Sciatic nerve (tissue), 2 donors: Measurements from ENCODE around the gene SRSF4. TPM values are rescaled to one million over a fixed set of nuclear protein-coding genes. Genes with fewer than 3 reads are reported as not detected.
"Not testable (repeated sequence)": the region's sequence is repeated elsewhere in the genome, so short reads cannot be mapped to it uniquely, and the experiment has no call there.

Source experiments
- ATAC-seq: fragments of 200-7000 bp; cut with Tn5 transposase; one replicate; pipeline ENCODE4 v1.9.1; 2020; ENCODE audit warnings: mild to moderate bottlenecking, moderate library complexity
- DNase-seq: peaks from one replicate; pipeline ENCODE4 v3.0.0-alpha.2; 2020; ENCODE audit warnings: low spot score
- intact Hi-C: fragments of 100-400 bp; cut with DNase I; formaldehyde crosslinking; loops from one replicate; pipeline ENCODE4 v1.14.2; 2022
- total RNA-seq: library from RNA; stranded (reverse); fragmentation: NEBNext Ultra II Directional; extraction: Animal tissue kit (Norgen Biotek cat#: 25700); gene quantifications from one replicate; pipeline ENCODE4 v1.2.1, GENCODE V29; 2021
- donor health status: DM: no; HTN: no; CAD: no.
- donor health status: DM: no; HTN: no; CAD: no.

Gene SRSF4
- total RNA-seq, 1 donor from 2014 or later = 95.0 TPM

DNA sequence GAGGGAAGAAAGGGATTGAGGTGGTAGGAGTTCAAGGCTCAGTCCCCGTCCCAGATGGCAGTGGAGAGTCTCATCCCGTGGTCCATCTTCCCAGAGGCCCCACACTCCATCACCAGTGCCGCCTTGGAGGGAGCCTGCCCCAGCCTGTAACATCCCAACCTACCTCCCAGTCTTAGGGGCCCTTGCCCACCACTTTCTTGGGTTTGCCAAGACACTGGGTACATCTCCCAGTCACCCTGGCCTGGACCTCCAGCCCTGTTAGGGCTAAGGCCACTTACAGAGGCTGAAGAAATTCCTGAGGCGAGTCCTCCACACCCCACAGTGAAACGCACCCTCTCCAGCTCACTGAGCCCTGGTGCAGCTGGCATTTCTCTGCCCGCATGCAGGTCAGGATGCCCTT lies 61.3 kb downstream of the SRSF4 start:
- no peak for DNase-seq

DNA sequence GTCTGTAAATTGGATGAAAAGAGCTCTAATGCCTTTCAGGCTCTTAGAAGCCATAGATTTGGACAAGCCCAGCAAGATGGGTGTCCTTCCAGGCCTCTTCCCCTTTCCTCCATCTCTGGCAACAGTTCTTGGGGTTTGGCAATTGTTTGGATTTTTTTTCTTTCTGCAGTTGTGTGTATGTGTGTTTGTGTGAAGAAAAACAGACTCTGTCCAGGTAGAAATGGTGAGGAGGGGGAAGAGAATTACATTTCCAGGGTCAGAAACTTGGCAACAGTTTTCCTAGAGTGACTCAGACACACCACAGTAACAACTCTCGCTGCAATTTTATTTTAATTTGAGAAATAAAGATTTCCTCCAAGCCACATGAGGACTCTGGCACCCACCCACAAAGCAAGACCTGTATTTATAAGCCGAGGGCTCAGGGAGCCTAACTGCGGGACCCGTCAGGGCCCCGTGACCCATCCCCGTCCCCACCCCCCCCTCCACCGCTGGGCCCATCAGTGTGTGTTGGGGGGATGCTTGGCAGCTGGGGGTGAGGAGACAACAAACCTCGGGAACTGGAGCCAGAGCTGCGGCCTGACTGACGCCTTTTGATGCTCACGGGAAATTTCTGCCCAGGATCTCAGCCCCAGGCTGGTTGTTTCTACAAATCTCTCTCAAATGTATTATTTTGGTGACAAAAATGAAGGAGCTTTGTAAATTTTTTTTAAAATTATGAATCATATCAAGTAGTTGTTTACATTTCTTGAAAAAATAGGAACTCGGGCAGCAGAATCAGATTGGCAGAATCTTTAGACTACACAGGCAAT lies 62.4 kb downstream of the SRSF4 start:
- ATAC-seq (no peak), DNase-seq (no peak)
- intact Hi-C loops = no loop called here

More for the DNA sequence above, 61.3 kb downstream of the SRSF4 start:
- no peak for ATAC-seq
- intact Hi-C loops = loop anchor here (10.0 kb wide), 1 partner anchor 64 kb away; the partner anchor contains the start of gene SRSF4

GRCh38 chr1:29117381-29117780 lies 64.3 kb downstream of the SRSF4 start:
- ATAC-seq = no peak
- DNase-seq = no peak
- intact Hi-C loops = no loop called here

DNA sequence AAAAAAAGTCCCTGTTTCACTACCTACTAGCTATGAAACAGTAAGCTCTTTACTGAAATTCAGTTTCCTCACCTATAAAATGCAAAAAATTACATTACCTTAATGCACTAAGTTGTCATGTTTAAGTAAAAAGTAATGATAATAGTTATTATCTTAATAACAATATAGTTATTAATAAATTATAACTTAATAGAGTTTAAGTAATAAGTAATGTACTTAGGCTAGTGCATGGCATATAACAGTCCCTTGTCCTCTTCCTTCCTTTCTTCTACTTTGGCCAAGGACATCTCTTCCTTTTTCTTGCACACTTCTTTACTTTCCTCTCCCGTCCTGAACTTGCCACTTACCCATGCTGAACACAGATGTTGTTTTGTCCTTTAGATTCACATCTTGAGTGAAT lies 67.0 kb downstream of the SRSF4 start:
- DNase-seq (no peak), ATAC-seq (no peak)
- intact Hi-C loops = no loop called here

DNA sequence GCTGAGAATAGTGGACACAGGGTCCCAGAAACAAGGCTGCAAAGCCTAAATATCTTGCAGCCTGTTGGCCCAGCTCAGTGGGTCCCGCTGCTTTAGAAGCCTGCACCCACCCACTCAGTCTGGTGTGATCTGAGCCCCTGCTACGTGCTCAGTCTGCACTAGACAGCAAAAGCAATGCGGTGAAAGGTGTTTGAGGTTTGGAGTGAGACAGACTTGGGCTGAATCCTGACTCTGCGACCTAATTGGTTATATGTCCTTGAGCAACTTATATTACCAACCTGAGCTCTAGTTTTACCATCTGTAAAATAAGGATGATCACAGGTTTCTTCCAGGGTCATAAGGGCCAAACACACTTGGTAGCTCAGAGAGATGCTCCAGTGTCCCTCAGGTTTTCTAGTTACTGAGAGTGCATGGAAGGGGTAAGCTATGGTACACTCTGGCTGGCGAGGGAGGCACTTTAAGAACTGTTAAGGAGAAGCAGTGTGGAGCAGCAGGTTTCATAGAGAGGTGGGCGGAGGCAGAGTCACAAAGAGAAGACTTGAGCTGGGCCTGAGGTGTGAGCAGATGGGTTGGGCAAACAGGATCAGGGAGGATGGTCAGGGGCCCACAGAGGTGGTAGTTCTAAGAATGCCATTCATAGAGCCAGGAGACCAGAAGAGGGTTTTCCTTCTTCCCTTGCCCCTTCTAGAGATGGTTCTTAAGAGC lies 68.1 kb downstream of the SRSF4 start:
- intact Hi-C loops = no loop called here
- ATAC-seq (no peak), DNase-seq (no peak)

GRCh38 chr1:29112705-29113412 lies 68.8 kb downstream of the SRSF4 start:
- ATAC-seq = no peak

GRCh38 chr1:29108041-29108440 lies 73.7 kb downstream of the SRSF4 start:
- ATAC-seq, intact Hi-C loops, DNase-seq: not testable (repeated sequence)

More at GRCh38 chr1:29112705-29113412, 68.8 kb downstream of the SRSF4 start:
- intact Hi-C loops = no loop called here
- no peak for DNase-seq

- intact Hi-C loops = no loop called here
- ATAC-seq = no peak
- no peak for DNase-seq
These were observed 75.9 kb downstream of the SRSF4 start for GRCh38 chr1:29105822-29106221.

GRCh38 chr1:29100487-29100886 lies 81.2 kb downstream of the SRSF4 start:
- intact Hi-C loops = no loop called here
- ATAC-seq = no peak
- no peak for DNase-seq

DNA sequence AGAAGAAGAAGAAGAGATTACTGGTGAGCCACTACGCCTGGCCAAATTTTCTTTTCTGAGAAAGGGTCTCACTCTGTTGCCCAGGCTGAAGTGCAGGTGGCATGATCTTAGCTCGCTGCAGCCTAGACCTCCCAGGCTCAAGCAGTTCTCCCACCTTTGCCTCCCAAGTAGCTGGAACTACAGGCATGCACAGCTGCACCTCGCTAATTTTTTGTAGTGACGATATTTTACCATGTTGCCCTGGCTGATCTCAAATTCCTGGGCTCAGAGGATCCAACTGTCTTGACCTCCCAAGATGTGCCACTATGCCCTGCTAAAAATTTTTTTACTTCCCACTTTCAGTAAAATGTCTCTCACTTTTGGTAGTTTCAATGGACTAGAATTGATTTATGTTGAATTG lies 82.4 kb downstream of the SRSF4 start:
- DNase-seq (no peak), ATAC-seq (no peak)
- intact Hi-C loops = no loop called here

Other genes with a start within 250 kb of the SRSF4 start
- gene TMEM200B, start 58.0 kb downstream of the SRSF4 start, total RNA-seq = 24.6 TPM
- gene MECR, start 49.0 kb upstream of the SRSF4 start, total RNA-seq = 22.6 TPM
- 83.9 TPM for gene PTPRU, start 54.6 kb upstream of the SRSF4 start, total RNA-seq